MM.1S (cell line): ENCODE results near the gene DGCR6.
"Not testable (repeated sequence)": the region's sequence is repeated elsewhere in the genome, so short reads cannot be mapped to it uniquely, and the experiment has no call there.

ENCODE experiments used
- DNase-seq: peaks from one replicate; pipeline ENCODE4 v3.0.0-alpha.2; 2015
- H2AFZ ChIP-seq: fragments of 300-600 bp; sonication (generic); 2 replicates; pipeline ENCODE4 v1.6.0; 2016; ENCODE audit warnings: antibody characterized with exemption, low read length
- H3F3A ChIP-seq: fragments of 300-600 bp; sonication (generic); 2 replicates; pipeline ENCODE4 v1.6.1; 2016; ENCODE audit warnings: mild to moderate bottlenecking, antibody characterized with exemption, low read length, moderate library complexity, mixed read lengths; ENCODE audit not compliant: insufficient read depth
- H3K27ac ChIP-seq: fragments of 300-600 bp; sonication (generic); 2 replicates; pipeline ENCODE4 v1.5.1; 2016; ENCODE audit warnings: mild to moderate bottlenecking, low read length
- H3K27me3 ChIP-seq: fragments of 300-600 bp; sonication (generic); replicated peaks from 2 replicates; pipeline ENCODE4 v1.6.0; 2016; ENCODE audit warnings: low read length; ENCODE audit not compliant: insufficient read depth
- H3K36me3 ChIP-seq: fragments of 300-600 bp; sonication (generic); replicated peaks from 2 replicates; pipeline ENCODE4 v1.6.1; 2016; ENCODE audit warnings: mild to moderate bottlenecking, low read length, mixed read lengths; ENCODE audit not compliant: insufficient read depth
- H3K4me1 ChIP-seq: fragments of 300-600 bp; sonication (generic); 2 replicates; pipeline ENCODE4 v1.6.1; 2016; ENCODE audit warnings: low read length, mixed read lengths
- H3K4me2 ChIP-seq: fragments of 300-600 bp; sonication (generic); 2 replicates; pipeline ENCODE4 v1.6.0; 2016; ENCODE audit warnings: low read depth, low read length
- H3K4me3 ChIP-seq: fragments of 300-600 bp; sonication (generic); 2 replicates; pipeline ENCODE4 v1.5.1; 2016; ENCODE audit warnings: low read length, mixed read lengths
- H3K79me2 ChIP-seq: fragments of 300-600 bp; sonication (generic); 2 replicates; pipeline ENCODE4 v1.6.1; 2016; ENCODE audit warnings: mixed run types, low read length, mixed read lengths
- H3K9ac ChIP-seq: fragments of 300-600 bp; sonication (generic); 2 replicates; pipeline ENCODE4 v1.6.1; 2016; ENCODE audit warnings: low read length, mixed read lengths
- H3K9me2 ChIP-seq: fragments of 300-600 bp; sonication (generic); replicated peaks from 2 replicates; pipeline ENCODE4 v1.6.1; 2016; ENCODE audit warnings: mild to moderate bottlenecking, low read length, mixed read lengths; ENCODE audit not compliant: insufficient read depth
- H3K9me3 ChIP-seq: fragments of 300-600 bp; sonication (generic); replicated peaks from 2 replicates; pipeline ENCODE4 v1.6.1; 2016; ENCODE audit warnings: mild to moderate bottlenecking, low read length, mixed read lengths; ENCODE audit not compliant: insufficient read depth
- H4K20me1 ChIP-seq: fragments of 300-600 bp; sonication (generic); 2 replicates; pipeline ENCODE4 v1.6.1; 2016; ENCODE audit warnings: mild to moderate bottlenecking, low read length, moderate library complexity, mixed read lengths; ENCODE audit not compliant: insufficient read depth
- EZH2 ChIP-seq: fragments of 300-600 bp; sonication (generic); optimal IDR thresholded peaks from 2 replicates; pipeline ENCODE3; 2017; ENCODE audit warnings: low read depth, mild to moderate bottlenecking, antibody characterized with exemption, low read length, mixed read lengths
- EZH2phosphoT487 ChIP-seq: fragments of 300-600 bp; sonication (generic); IDR thresholded peaks from 2 replicates; pipeline ENCODE4 v1.6.1; 2018; ENCODE audit warnings: antibody characterized with exemption, low read length
- TF ChIP-seq, protein P1 (sequence below): fragments of 300-600 bp; sonication (generic); IDR thresholded peaks from 2 replicates; pipeline ENCODE4 v1.5.1; 2016; ENCODE audit warnings: antibody characterized with exemption, low read length, mixed read lengths

DGCR6 gene

DNA sequence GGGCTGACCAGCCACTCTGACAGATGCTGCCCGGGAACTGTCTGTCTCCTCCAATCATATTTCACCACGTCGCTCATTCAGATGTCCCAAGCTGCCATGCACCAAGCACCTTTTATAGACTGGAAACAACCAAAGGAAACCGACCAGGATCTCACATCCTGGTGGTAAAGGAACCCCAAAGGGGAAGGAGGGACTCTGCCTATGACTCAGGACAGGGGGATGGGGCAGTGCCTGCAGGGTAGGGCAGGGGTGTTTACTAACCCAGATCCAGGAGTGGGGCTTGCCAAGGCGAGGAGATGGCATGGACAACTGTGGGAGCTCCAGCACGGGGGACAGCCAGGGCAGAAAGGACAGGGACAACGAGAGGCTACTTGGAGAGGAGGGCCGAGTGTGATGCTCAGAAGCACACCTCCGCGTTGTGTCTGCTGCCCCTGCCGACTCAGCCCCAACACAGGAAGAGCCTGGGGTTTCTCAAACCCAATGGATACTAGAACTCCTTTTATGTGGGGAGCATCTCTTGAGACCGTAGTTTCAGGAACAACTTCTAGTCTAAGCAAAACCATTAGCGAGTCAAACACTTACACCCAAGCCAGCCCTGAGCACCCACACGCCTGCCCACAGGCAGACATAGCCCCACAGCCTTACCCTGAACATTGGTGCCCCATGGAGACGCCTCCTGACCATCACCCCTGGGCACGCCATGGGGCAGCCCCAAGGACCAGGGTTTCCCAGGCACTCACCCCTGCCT lies 26.0 kb downstream of the DGCR6 start:
- H3K4me2 ChIP-seq: no peak overlapping the region
- H2AFZ ChIP-seq: no peak overlapping the region
- no peaks in the 10 kb centered on the region for H3K4me1 ChIP-seq
- H4K20me1 ChIP-seq: no peaks in the 10 kb centered on the region
- H3K27me3 ChIP-seq: no peaks in the 10 kb centered on the region
- H3K36me3 ChIP-seq: no peaks in the 10 kb centered on the region
- no peaks in the 10 kb centered on the region for H3K9me3 ChIP-seq
- no peak for DNase-seq
- TF ChIP-seq EZH2phosphoT487 (no peak), EZH2 (no peak)
- TF ChIP-seq, protein P1, sequence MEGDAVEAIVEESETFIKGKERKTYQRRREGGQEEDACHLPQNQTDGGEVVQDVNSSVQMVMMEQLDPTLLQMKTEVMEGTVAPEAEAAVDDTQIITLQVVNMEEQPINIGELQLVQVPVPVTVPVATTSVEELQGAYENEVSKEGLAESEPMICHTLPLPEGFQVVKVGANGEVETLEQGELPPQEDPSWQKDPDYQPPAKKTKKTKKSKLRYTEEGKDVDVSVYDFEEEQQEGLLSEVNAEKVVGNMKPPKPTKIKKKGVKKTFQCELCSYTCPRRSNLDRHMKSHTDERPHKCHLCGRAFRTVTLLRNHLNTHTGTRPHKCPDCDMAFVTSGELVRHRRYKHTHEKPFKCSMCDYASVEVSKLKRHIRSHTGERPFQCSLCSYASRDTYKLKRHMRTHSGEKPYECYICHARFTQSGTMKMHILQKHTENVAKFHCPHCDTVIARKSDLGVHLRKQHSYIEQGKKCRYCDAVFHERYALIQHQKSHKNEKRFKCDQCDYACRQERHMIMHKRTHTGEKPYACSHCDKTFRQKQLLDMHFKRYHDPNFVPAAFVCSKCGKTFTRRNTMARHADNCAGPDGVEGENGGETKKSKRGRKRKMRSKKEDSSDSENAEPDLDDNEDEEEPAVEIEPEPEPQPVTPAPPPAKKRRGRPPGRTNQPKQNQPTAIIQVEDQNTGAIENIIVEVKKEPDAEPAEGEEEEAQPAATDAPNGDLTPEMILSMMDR: no peak
- H3K9me2 ChIP-seq: no peaks in the 10 kb centered on the region
- no peak overlapping the region for H3K4me3 ChIP-seq
- H3F3A ChIP-seq: no peaks in the 10 kb centered on the region
- no peaks in the 10 kb centered on the region for H3K79me2 ChIP-seq
- no peak overlapping the region for H3K27ac ChIP-seq
- no peak overlapping the region for H3K9ac ChIP-seq

DNA sequence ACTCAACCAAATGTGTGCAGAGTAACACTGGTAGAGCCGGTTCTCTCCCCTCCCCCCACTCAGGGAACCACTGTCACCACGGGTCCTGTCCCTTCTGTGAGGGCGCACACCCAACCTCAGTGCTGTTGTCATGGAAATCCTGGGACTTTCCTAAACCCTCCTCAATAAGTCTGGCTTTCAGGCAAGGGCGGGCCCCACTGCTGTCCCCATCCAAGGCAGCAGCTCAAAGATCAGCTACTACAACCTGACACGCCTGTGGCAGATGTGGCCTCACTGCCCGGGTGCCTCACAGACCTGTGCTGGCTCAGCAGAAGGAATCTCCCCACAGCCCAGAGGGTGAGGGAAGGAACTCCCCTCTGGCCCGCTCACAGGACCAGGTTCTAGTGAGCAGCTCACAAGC lies 27.8 kb downstream of the DGCR6 start:
- TF ChIP-seq EZH2phosphoT487: no peak
- TF ChIP-seq, protein P1: no peak
- no peak for TF ChIP-seq EZH2
- H4K20me1 ChIP-seq: no peaks in the 10 kb centered on the region

GRCh38 chr22:18934688-18935087 lies 28.6 kb downstream of the DGCR6 start:
- H3K9me3 ChIP-seq, H3K79me2 ChIP-seq, H2AFZ ChIP-seq, H3F3A ChIP-seq, DNase-seq, H3K36me3 ChIP-seq, H3K4me3 ChIP-seq, H3K9ac ChIP-seq, H3K9me2 ChIP-seq, H3K27me3 ChIP-seq, H3K27ac ChIP-seq, H3K4me2 ChIP-seq, H3K4me1 ChIP-seq, H4K20me1 ChIP-seq: not testable (repeated sequence)

More for the DNA sequence above, 27.8 kb downstream of the DGCR6 start:
- H3K27me3 ChIP-seq: no peaks in the 10 kb centered on the region
- H3K27ac ChIP-seq: no peak overlapping the region
- H3K79me2 ChIP-seq: no peaks in the 10 kb centered on the region
- H3K4me2 ChIP-seq: no peak overlapping the region
- no peaks in the 10 kb centered on the region for H3K9me3 ChIP-seq
- no peaks in the 10 kb centered on the region for H3K9me2 ChIP-seq
- no peak overlapping the region for H2AFZ ChIP-seq
- no peak overlapping the region for H3K4me3 ChIP-seq
- no peak for DNase-seq
- no peaks in the 10 kb centered on the region for H3F3A ChIP-seq
- H3K4me1 ChIP-seq: no peaks in the 10 kb centered on the region
- H3K9ac ChIP-seq: no peak overlapping the region
- H3K36me3 ChIP-seq: no peaks in the 10 kb centered on the region

- Histone ChIP-seq H3K4me3 (no peak within 1 kb of the TSS), H3K9ac (no peak within 1 kb of the TSS), H3K36me3 (no peaks in the 10 kb centered on the region), H3K9me3 (no peaks in the 10 kb centered on the region), H3K4me1 (no peaks in the 10 kb centered on the region), H3K4me2 (no peak within 1 kb of the TSS), H3K27me3 (no peaks in the 10 kb centered on the region), H4K20me1 (no peaks in the 10 kb centered on the region), H3K27ac (no peak within 1 kb of the TSS), H3K79me2 (no peaks in the 10 kb centered on the region), H2AFZ (no peak within 1 kb of the TSS), H3F3A (no peaks in the 10 kb centered on the region), H3K9me2 (no peaks in the 10 kb centered on the region)
- TF ChIP-seq EZH2 (no peak), EZH2phosphoT487 (no peak)
- TF ChIP-seq, protein P1: no peak
- no peak for DNase-seq
Observed at GRCh38 chr22:18935889-18936529, 29.9 kb downstream of the DGCR6 start, which contains the start of gene PRODH. Gene PRODH, minus strand, starts transcription at chr22:18936293. Its CDS starts 6 bp downstream, at chr22:18936287.

DNA sequence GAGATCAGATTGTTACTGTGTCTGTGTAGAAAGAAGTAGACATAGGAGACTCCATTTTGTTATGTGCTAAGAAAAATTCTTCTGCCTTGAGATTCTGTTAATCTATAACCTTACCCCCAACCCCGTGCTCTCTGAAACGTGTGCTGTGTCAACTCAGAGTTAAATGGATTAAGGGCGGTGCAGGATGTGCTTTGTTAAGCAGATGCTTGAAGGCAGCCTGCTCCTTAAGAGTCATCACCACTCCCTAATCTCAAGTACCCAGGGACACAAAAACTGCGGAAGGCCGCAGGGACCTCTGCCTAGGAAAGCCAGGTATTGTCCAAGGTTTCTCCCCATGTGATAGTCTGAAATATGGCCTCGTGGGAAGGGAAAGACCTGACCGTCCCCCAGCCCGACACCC lies 32.6 kb downstream of the DGCR6 start:
- not testable (repeated sequence) for H3K27ac ChIP-seq, H3K9me2 ChIP-seq, H3K4me3 ChIP-seq, DNase-seq, H3K9ac ChIP-seq, H3K27me3 ChIP-seq, H3K79me2 ChIP-seq, H2AFZ ChIP-seq, H3K4me1 ChIP-seq, H3K36me3 ChIP-seq, H4K20me1 ChIP-seq, H3K9me3 ChIP-seq, H3F3A ChIP-seq, H3K4me2 ChIP-seq
